Fibroblast of villous mesenchyme (primary cell): ENCODE measurements around the gene NEK6. TPM values are rescaled to one million over a fixed set of nuclear protein-coding genes. Genes with fewer than 3 reads are reported as not detected.

Experiments used
- DNase-seq: peaks from one replicate; pipeline ENCODE4 v3.0.0-alpha.2; 2010; ENCODE audit warnings: low read depth
- H3K4me3 ChIP-seq: 2 replicates; pipeline ENCODE4 v1.5.1; 2011; ENCODE audit warnings: low read depth, mild to moderate bottlenecking, low read length
- CTCF ChIP-seq: IDR thresholded peaks from 2 replicates; pipeline ENCODE4 v1.5.1; 2012; ENCODE audit warnings: low read depth, mild to moderate bottlenecking, low read length; ENCODE audit not compliant: insufficient read depth
- total RNA-seq: library from RNA; depleted of rRNA; stranded (reverse); fragments of >200 nt; gene quantifications from 2 replicates; pipeline ENCODE4 v1.2.3, GENCODE V29; 2012

Gene NEK6
- total RNA-seq, 1 donor = 41.9 TPM

GRCh38 chr9:124329206-124329792, 71.5 kb downstream of the NEK6 start:
- no peak for TF ChIP-seq CTCF

GRCh38 chr9:124330011-124330697, 72.4 kb downstream of the NEK6 start:
- no peak for DNase-seq
- no peak for TF ChIP-seq CTCF
- no peak overlapping the region for H3K4me3 ChIP-seq

More at GRCh38 chr9:124329206-124329792, 71.5 kb downstream of the NEK6 start:
- H3K4me3 ChIP-seq = no peak overlapping the region
- DNase-seq = no peak

GRCh38 chr9:124331580-124331979, 73.8 kb downstream of the NEK6 start:
- H3K4me3 ChIP-seq = no peak overlapping the region
- no peak for TF ChIP-seq CTCF
- DNase-seq = no peak

GRCh38 chr9:124332361-124333202, 74.8 kb downstream of the NEK6 start:
- H3K4me3 ChIP-seq = no peak overlapping the region
- no peak for TF ChIP-seq CTCF
- no peak for DNase-seq

- DNase-seq = no peak
- H3K4me3 ChIP-seq = no peak overlapping the region
- no peak for TF ChIP-seq CTCF
Observed at GRCh38 chr9:124333203-124333579, 75.4 kb downstream of the NEK6 start.

- no peak for DNase-seq
- TF ChIP-seq CTCF = no peak
Observed at GRCh38 chr9:124334568-124335319, 77.0 kb downstream of the NEK6 start.

More at GRCh38 chr9:124334568-124335319, 77.0 kb downstream of the NEK6 start:
- H3K4me3 ChIP-seq = no peak overlapping the region
